HepG2 (cell line): ENCODE data around the gene TRAPPC4. TPM values are rescaled to one million over a fixed set of nuclear protein-coding genes. Genes with fewer than 3 reads are reported as not detected.

Source experiments
- CENPT ChIP-seq: sonication (generic); formaldehyde crosslinking; IDR thresholded peaks from 2 replicates; pipeline ENCODE4 v1.8.0; 2022; ENCODE audit warnings: low read depth, mild to moderate bottlenecking, moderate library complexity, missing genetic modification reagents
- CREM ChIP-seq, 2 experiments: sonication (generic) in 1 of 2; formaldehyde crosslinking in 1 of 2; IDR thresholded peaks; 2 replicates each; pipeline versions ENCODE4 v1.4.0 to v1.6.1; 2016 to 2020; ENCODE audit warnings: antibody characterized with exemption in 1 of 2, mild to moderate bottlenecking in 1 of 2, missing genetic modification reagents in 1 of 2
- HIVEP1 ChIP-seq: sonication (generic); formaldehyde crosslinking; IDR thresholded peaks from 2 replicates; pipeline ENCODE4 v1.4.0; 2020; ENCODE audit warnings: mild to moderate bottlenecking, missing genetic modification reagents
- HOXA7 ChIP-seq: sonication (generic); formaldehyde crosslinking; IDR thresholded peaks from 2 replicates; pipeline ENCODE4 v1.8.1; 2022; ENCODE audit warnings: mild to moderate bottlenecking, missing genetic modification reagents, moderate library complexity
- MTA1 ChIP-seq: sonication (generic); formaldehyde crosslinking; IDR thresholded peaks from 2 replicates; pipeline ENCODE4 v1.4.0; 2020; ENCODE audit warnings: missing genetic modification reagents, mild to moderate bottlenecking, borderline replicate concordance
- NFE2 ChIP-seq: sonication (generic); formaldehyde crosslinking; IDR thresholded peaks from 2 replicates; pipeline ENCODE4 v1.4.0; 2020; ENCODE audit warnings: missing genetic modification reagents
- NFIC ChIP-seq: IDR thresholded peaks from 2 replicates; pipeline ENCODE4 v1.6.1; 2012; ENCODE audit warnings: mild to moderate bottlenecking, low read length, inconsistent platforms
- PCBP2 ChIP-seq: fragments of 200-400 bp; formaldehyde crosslinking; optimal IDR thresholded peaks from 2 replicates; pipeline ENCODE3; 2018; ENCODE audit warnings: low read length, low read depth; ENCODE audit not compliant: poor library complexity, severe bottlenecking
- SALL1 ChIP-seq: sonication (generic); formaldehyde crosslinking; IDR thresholded peaks from 2 replicates; pipeline ENCODE4 v1.8.0; 2022; ENCODE audit warnings: mild to moderate bottlenecking, missing genetic modification reagents
- SIX4 ChIP-seq: sonication (generic); formaldehyde crosslinking; IDR thresholded peaks from 2 replicates; pipeline ENCODE4 v1.4.0; 2020; ENCODE audit warnings: missing genetic modification reagents
- SMAD9 ChIP-seq: sonication (generic); formaldehyde crosslinking; IDR thresholded peaks from 2 replicates; pipeline ENCODE4 v1.5.1; 2020; ENCODE audit warnings: mild to moderate bottlenecking, missing genetic modification reagents
- SNAPC2 ChIP-seq: sonication (generic); formaldehyde crosslinking; IDR thresholded peaks from 2 replicates; pipeline ENCODE4 v1.8.1; 2022; ENCODE audit warnings: mild to moderate bottlenecking, missing genetic modification reagents
- ZBTB3 ChIP-seq: sonication (generic); formaldehyde crosslinking; IDR thresholded peaks from 2 replicates; pipeline ENCODE4 v1.4.0; 2020; ENCODE audit warnings: low read depth, mild to moderate bottlenecking, moderate library complexity, missing genetic modification reagents, borderline replicate concordance
- ZMYM3 ChIP-seq: sonication (generic); formaldehyde crosslinking; IDR thresholded peaks from 2 replicates; pipeline ENCODE4 v1.5.1; 2020; ENCODE audit warnings: mild to moderate bottlenecking, missing genetic modification reagents
- ZNF296 ChIP-seq: sonication (generic); formaldehyde crosslinking; conservative IDR thresholded peaks from 2 replicates; pipeline ENCODE4 v1.5.0; 2020; ENCODE audit warnings: mild to moderate bottlenecking, missing genetic modification reagents
- polyA plus RNA-seq, 8 experiments: library from polyadenylated mRNA; depleted of rRNA in 3 of 8; stranded (reverse) in 7 of 8; unstranded in 1 of 8; fragments of >200 nt; fragmentation: Illumina TruSeq in 4 of 8; extraction: Trizol in 4 of 8; gene quantifications; 2 replicates each; pipeline versions ENCODE4 v1.2.1 to v1.2.3, GENCODE V29; 2011 to 2016; ENCODE audit warnings: low read depth in 4 of 8, missing spikeins in 1 of 8, mixed read lengths in 1 of 8; ENCODE audit not compliant: insufficient read depth in 1 of 8
- total RNA-seq, 5 experiments: library from RNA; depleted of rRNA; stranded (reverse); fragments of >200 nt; fragmentation: Illumina TruSeq; extraction: Trizol; gene quantifications; 2 replicates each; pipeline ENCODE4 v1.2.3, GENCODE V29; 2016; ENCODE audit warnings: low read depth in 1 of 5
- TF ChIP-seq, protein P1 (sequence below): sonication (generic); formaldehyde crosslinking; IDR thresholded peaks from 2 replicates; pipeline ENCODE4 v1.4.0; 2020; ENCODE audit warnings: low read depth, mild to moderate bottlenecking, missing genetic modification reagents
- TF ChIP-seq, protein P2 (sequence below): fragments of 450-650 bp; IDR thresholded peaks from 2 replicates; pipeline ENCODE4 v1.6.1; 2017; ENCODE audit warnings: mild to moderate bottlenecking
- TF ChIP-seq, protein P3 (sequence below): sonication (generic); formaldehyde crosslinking; IDR thresholded peaks from 2 replicates; pipeline ENCODE4 v1.4.0; 2020; ENCODE audit warnings: missing genetic modification reagents
- TF ChIP-seq, protein P4 (sequence below): IDR thresholded peaks from 2 replicates; pipeline ENCODE4 v1.6.1; 2016; ENCODE audit warnings: mild to moderate bottlenecking, missing biosample characterization, missing genetic modification reagents

TRAPPC4 gene
- total and polyA plus RNA-seq, 2 of the 13 experiments (the other 11 are each of a cell fraction or from before 2014, with no cell fraction given): 97.4 to 140 TPM

DNA sequence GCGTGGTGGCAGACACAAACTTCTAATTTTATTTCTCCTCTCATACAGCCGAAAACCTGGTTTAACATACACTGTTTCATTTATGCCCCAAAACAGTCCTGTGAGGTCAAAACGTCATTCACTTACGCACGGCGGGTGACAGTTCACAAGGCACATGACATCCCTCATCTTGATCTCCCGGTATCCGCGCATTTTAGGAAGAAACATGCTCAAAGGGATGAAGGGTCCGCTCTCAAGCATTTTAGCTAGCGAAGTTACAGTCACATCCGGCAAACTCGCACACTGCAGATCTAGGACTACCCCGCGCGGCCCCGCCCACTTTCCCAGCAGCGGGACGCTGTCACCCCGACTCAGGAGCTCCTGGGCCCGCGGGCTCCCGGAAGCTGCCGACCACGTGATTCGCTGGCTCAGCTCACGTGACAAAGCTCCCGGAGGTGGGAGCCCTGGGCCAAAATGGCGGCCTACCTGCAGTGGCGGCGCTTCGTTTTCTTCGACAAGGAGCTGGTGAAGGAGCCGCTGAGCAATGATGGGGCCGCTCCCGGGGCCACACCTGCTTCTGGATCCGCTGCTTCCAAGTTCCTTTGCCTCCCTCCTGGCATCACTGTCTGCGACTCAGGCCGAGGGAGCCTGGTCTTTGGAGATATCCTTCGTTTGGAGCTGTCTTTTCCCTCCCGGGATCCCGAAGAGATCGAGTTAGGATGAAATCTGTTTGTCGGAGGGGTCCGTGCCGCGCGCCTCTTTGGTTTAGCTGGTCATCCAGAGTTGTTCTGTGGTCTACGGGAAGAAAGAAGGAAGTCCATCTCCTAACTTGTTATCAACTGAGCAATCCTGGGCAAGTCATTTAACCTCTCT lies 49.0 kb downstream of the TRAPPC4 start, which contains the start of gene VPS11 (continued):
- TF ChIP-seq, protein P1, sequence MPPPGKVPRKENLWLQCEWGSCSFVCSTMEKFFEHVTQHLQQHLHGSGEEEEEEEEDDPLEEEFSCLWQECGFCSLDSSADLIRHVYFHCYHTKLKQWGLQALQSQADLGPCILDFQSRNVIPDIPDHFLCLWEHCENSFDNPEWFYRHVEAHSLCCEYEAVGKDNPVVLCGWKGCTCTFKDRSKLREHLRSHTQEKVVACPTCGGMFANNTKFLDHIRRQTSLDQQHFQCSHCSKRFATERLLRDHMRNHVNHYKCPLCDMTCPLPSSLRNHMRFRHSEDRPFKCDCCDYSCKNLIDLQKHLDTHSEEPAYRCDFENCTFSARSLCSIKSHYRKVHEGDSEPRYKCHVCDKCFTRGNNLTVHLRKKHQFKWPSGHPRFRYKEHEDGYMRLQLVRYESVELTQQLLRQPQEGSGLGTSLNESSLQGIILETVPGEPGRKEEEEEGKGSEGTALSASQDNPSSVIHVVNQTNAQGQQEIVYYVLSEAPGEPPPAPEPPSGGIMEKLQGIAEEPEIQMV (CRISPR knock-in tag): 0 out of 2 replicates have a peak, but pooled peaks have one; percentile 39
- no peak for TF ChIP-seq ZBTB3 (CRISPR knock-in tag)
- TF ChIP-seq, protein P2, sequence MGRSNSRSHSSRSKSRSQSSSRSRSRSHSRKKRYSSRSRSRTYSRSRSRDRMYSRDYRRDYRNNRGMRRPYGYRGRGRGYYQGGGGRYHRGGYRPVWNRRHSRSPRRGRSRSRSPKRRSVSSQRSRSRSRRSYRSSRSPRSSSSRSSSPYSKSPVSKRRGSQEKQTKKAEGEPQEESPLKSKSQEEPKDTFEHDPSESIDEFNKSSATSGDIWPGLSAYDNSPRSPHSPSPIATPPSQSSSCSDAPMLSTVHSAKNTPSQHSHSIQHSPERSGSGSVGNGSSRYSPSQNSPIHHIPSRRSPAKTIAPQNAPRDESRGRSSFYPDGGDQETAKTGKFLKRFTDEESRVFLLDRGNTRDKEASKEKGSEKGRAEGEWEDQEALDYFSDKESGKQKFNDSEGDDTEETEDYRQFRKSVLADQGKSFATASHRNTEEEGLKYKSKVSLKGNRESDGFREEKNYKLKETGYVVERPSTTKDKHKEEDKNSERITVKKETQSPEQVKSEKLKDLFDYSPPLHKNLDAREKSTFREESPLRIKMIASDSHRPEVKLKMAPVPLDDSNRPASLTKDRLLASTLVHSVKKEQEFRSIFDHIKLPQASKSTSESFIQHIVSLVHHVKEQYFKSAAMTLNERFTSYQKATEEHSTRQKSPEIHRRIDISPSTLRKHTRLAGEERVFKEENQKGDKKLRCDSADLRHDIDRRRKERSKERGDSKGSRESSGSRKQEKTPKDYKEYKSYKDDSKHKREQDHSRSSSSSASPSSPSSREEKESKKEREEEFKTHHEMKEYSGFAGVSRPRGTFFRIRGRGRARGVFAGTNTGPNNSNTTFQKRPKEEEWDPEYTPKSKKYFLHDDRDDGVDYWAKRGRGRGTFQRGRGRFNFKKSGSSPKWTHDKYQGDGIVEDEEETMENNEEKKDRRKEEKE: no peak
- TF ChIP-seq SMAD9 (CRISPR knock-in tag): no peak
- no peak; the same call in 1 of the 2 replicates for TF ChIP-seq MTA1 (CRISPR knock-in tag)
- no peak; the same call in 1 of the 2 replicates for TF ChIP-seq ZMYM3 (CRISPR knock-in tag)
- TF ChIP-seq SNAPC2 (CRISPR knock-in tag): 0 out of 2 replicates have a peak, but pooled peaks have one; percentile 32
- TF ChIP-seq, protein P3, sequence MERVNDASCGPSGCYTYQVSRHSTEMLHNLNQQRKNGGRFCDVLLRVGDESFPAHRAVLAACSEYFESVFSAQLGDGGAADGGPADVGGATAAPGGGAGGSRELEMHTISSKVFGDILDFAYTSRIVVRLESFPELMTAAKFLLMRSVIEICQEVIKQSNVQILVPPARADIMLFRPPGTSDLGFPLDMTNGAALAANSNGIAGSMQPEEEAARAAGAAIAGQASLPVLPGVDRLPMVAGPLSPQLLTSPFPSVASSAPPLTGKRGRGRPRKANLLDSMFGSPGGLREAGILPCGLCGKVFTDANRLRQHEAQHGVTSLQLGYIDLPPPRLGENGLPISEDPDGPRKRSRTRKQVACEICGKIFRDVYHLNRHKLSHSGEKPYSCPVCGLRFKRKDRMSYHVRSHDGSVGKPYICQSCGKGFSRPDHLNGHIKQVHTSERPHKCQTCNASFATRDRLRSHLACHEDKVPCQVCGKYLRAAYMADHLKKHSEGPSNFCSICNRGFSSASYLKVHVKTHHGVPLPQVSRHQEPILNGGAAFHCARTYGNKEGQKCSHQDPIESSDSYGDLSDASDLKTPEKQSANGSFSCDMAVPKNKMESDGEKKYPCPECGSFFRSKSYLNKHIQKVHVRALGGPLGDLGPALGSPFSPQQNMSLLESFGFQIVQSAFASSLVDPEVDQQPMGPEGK (CRISPR knock-in tag): peak; percentile 47
- TF ChIP-seq PCBP2: no peak
- TF ChIP-seq SIX4 (CRISPR knock-in tag): no peak
- no peak for TF ChIP-seq ZNF296 (CRISPR knock-in tag)
- peak; percentile 78; the same call in 1 of the 2 replicates for TF ChIP-seq HIVEP1 (CRISPR knock-in tag)
- TF ChIP-seq, protein P4, sequence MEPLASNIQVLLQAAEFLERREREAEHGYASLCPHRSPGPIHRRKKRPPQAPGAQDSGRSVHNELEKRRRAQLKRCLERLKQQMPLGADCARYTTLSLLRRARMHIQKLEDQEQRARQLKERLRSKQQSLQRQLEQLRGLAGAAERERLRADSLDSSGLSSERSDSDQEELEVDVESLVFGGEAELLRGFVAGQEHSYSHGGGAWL (CRISPR knock-in tag): peak; percentile 79
- TF ChIP-seq CENPT: no peak
- peak; percentile 40; the same call in 1 of the 2 replicates for TF ChIP-seq NFIC
- TF ChIP-seq CREM (IDR thresholded peaks at IDR 0.05): peak; percentile 52; the same call in 1 of the 2 replicates
- no peak for TF ChIP-seq CREM (CRISPR knock-in tag; IDR thresholded peaks at IDR 0.05)
- TF ChIP-seq NFE2: no peak
- peak; percentile 67; the same call in 1 of the 2 replicates for TF ChIP-seq SALL1 (CRISPR knock-in tag)
- TF ChIP-seq HOXA7: no peak
